ENCODE data around the gene LARGE1. TPM values are rescaled to one million over a fixed set of nuclear protein-coding genes. Genes with fewer than 3 reads are reported as not detected.
A peak's percentile ranks its signal among the peaks of the same experiment; 100 is the strongest.

Gene LARGE1
- total RNA-seq, 1 experiment from 2014 or later, result 5.8 TPM

DNA sequence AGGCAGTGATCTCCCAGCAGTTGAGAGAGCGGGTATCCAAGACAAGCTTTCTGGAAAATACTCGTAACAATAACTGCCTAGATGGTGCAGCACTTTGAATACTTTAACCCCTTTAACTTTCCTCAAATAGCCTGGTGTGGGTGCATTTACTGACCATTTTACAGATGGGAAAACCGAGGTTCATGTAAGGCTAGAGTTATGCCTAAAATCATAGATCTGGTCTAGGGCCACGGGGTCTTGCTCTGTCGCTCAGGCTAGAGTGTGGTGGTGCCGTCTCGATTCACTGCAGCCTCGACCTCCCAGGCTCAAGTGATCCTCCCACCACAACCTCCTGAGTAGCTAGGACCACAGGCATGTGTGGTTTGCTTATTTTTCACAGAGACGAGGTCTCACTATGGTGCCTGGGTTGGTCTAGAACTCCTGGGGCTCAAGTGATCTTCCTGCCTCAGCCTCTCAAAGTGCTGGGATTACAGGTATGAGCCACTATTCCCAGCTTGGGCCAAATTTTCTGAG lies 592.9 kb downstream of the LARGE1 start:
- Mint-ChIP-seq H3K27me3 (ENCODE audit: insufficient read depth, unreplicated experiment) (no peaks in the 10 kb centered on the region), H3K4me3 (ENCODE audit: unreplicated experiment) (no peak overlapping the region), H3K4me1 (ENCODE audit: low read depth, unreplicated experiment) (peaks cover 15% of the 10 kb centered on the region), H3K27ac (ENCODE audit: unreplicated experiment) (no peak overlapping the region), H3K9me3 (ENCODE audit: unreplicated experiment) (peaks cover 10% of the 10 kb centered on the region), H3K36me3 (ENCODE audit: insufficient read depth, unreplicated experiment) (peaks cover 5% of the 10 kb centered on the region)
- no peaks in the 10 kb centered on the region for H3K27me3 ChIP-seq (replicated peaks; ENCODE audit: control insufficient read depth, insufficient read depth, low read length)
- H3K36me3 ChIP-seq (ENCODE audit: control insufficient read depth, insufficient read depth, low read length), result no peaks in the 10 kb centered on the region
- TF ChIP-seq, protein P1, sequence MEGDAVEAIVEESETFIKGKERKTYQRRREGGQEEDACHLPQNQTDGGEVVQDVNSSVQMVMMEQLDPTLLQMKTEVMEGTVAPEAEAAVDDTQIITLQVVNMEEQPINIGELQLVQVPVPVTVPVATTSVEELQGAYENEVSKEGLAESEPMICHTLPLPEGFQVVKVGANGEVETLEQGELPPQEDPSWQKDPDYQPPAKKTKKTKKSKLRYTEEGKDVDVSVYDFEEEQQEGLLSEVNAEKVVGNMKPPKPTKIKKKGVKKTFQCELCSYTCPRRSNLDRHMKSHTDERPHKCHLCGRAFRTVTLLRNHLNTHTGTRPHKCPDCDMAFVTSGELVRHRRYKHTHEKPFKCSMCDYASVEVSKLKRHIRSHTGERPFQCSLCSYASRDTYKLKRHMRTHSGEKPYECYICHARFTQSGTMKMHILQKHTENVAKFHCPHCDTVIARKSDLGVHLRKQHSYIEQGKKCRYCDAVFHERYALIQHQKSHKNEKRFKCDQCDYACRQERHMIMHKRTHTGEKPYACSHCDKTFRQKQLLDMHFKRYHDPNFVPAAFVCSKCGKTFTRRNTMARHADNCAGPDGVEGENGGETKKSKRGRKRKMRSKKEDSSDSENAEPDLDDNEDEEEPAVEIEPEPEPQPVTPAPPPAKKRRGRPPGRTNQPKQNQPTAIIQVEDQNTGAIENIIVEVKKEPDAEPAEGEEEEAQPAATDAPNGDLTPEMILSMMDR (IDR thresholded peaks at IDR 0.05; ENCODE audit: insufficient read depth in 1 of 2, low read depth in 1 of 2, low read length in 1 of 2, severe bottlenecking in 1 of 2, unreplicated experiment in 1 of 2), result no peak
- H3K4me3 ChIP-seq (ENCODE audit: low read depth, low read length), result no peak overlapping the region
- POLR2A ChIA-PET, result no interaction called here
- peaks cover 13% of the 10 kb centered on the region for H3K4me1 ChIP-seq
- H3K9me3 ChIP-seq, result no peaks in the 10 kb centered on the region
- BruUV-seq (replicated peaks), result no TSS peak
- no peak for DNase-seq
- CTCF ChIA-PET, result no interaction called here
- intact Hi-C loops (cut with micrococcal nuclease; ENCODE audit: unreplicated experiment), result no loop called here

DNA sequence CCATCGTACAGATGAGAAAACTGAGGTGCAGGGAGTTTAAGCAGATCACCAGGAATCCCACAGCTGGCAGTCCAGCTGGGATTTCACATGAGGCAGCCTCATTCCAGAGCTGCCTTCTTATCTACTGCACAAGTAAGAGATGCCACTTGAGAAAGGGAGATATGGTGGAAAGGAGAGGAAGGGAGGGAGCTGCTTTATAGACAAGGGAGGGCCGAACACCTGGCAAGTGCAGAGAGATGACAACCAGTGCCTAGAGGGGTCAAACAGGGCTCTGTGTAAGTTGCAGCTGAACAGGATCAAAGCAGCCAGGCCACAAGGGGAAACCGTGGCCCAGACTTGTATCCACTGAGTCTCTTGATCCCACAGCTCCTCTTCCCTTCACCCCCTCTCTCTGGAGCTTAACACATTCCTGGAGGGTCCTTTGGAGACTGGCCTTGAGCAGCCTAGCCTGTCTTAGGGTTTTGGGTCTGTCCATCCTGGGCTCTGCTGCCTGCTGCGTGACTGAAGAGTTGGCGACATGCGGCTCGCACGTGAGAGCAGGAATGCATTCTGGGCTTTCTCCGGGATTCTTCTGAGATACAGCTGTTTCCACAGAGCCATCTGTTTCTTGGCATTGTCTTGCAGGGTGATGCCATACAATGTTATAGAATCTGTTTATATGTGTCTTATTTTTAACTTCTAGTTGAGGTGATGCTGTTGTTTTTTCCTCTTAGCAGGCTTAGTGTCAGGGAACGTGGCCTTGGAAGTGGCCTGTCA lies 593.6 kb downstream of the LARGE1 start:
- peak overlapping the region; percentile 27 for H3K27ac Mint-ChIP-seq (ENCODE audit: unreplicated experiment)

DNA sequence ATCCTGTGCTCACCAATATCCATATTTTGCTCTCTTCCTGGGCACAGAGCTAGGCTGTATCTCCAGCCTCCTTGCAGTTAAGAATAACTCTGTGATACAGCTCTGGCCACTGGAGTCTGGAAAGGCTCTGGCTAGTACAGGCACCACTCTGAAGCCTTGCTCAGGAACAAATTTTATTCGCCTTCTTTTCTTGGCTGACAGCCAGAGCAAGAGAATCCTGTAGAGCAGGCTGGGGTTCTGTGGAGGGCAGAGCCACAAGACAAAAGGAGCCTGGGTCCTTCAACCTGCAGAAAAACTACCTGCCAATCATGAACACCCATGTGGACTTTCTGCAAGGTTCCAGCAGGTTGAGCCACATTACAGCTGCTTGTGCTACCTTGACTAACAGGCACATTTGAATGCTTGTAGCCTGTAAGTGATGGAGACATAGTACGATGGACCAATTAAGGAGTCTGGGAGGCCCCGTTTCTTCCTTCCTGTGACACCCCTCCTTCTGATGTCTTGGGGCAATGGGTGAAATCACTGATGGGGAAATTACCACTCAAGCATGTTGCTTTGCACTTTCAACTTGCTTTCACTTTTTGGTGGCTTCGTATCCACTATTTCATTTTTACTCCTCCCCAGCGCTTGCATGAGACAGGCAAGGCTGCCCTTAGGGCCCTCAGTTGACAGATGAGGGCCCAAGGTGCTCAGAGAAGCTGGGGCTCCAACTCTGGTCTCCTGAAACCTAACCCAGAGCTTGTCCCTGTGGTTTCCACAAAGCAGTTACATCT lies 594.9 kb downstream of the LARGE1 start:
- Histone ChIP-seq H3K9me3 (no peaks in the 10 kb centered on the region), H3K36me3 (ENCODE audit: control insufficient read depth, insufficient read depth, low read length) (no peaks in the 10 kb centered on the region), H3K4me3 (ENCODE audit: low read depth, low read length) (no peak overlapping the region), H3K4me1 (peaks cover 13% of the 10 kb centered on the region), H3K27me3 (replicated peaks; ENCODE audit: control insufficient read depth, insufficient read depth, low read length) (no peaks in the 10 kb centered on the region)
- no peak overlapping the region for H3K4me3 Mint-ChIP-seq (ENCODE audit: unreplicated experiment)
- intact Hi-C loops (cut with micrococcal nuclease; ENCODE audit: unreplicated experiment), result no loop called here
- CTCF ChIA-PET, result interaction anchor here (0.6 kb wide), 1 partner anchor 23 kb away, joined by 3 read pairs; no protein-coding TSS in a partner anchor
- no peaks in the 10 kb centered on the region for H3K9me3 Mint-ChIP-seq (ENCODE audit: unreplicated experiment)
- no peak overlapping the region for H3K27ac Mint-ChIP-seq (ENCODE audit: unreplicated experiment)
- peaks cover 15% of the 10 kb centered on the region for H3K4me1 Mint-ChIP-seq (ENCODE audit: low read depth, unreplicated experiment)
- TF ChIP-seq, protein P1 (IDR thresholded peaks at IDR 0.05; ENCODE audit: insufficient read depth in 1 of 2, low read depth in 1 of 2, low read length in 1 of 2, severe bottlenecking in 1 of 2, unreplicated experiment in 1 of 2), result no peak
- BruUV-seq (replicated peaks), result no TSS peak
- peaks cover 5% of the 10 kb centered on the region for H3K36me3 Mint-ChIP-seq (ENCODE audit: insufficient read depth, unreplicated experiment)
- H3K27me3 Mint-ChIP-seq (ENCODE audit: insufficient read depth, unreplicated experiment), result no peaks in the 10 kb centered on the region
- no peak for DNase-seq
- POLR2A ChIA-PET, result no interaction called here

More for the DNA sequence above, 593.6 kb downstream of the LARGE1 start:
- TF ChIP-seq, protein P1 (IDR thresholded peaks at IDR 0.05; ENCODE audit: insufficient read depth in 1 of 2, low read depth in 1 of 2, low read length in 1 of 2, severe bottlenecking in 1 of 2, unreplicated experiment in 1 of 2), result no peak
- intact Hi-C loops (cut with micrococcal nuclease; ENCODE audit: unreplicated experiment), result no loop called here
- H3K36me3 ChIP-seq (ENCODE audit: control insufficient read depth, insufficient read depth, low read length), result no peaks in the 10 kb centered on the region
- Mint-ChIP-seq H3K4me1 (ENCODE audit: low read depth, unreplicated experiment) (peaks cover 15% of the 10 kb centered on the region), H3K36me3 (ENCODE audit: insufficient read depth, unreplicated experiment) (peaks cover 5% of the 10 kb centered on the region), H3K4me3 (ENCODE audit: unreplicated experiment) (no peak overlapping the region), H3K27me3 (ENCODE audit: insufficient read depth, unreplicated experiment) (no peaks in the 10 kb centered on the region), H3K9me3 (ENCODE audit: unreplicated experiment) (peaks cover 5% of the 10 kb centered on the region)
- H3K9me3 ChIP-seq, result no peaks in the 10 kb centered on the region
- no peaks in the 10 kb centered on the region for H3K27me3 ChIP-seq (replicated peaks; ENCODE audit: control insufficient read depth, insufficient read depth, low read length)
- BruUV-seq (replicated peaks), result no TSS peak
- DNase-seq, result no peak
- CTCF ChIA-PET, result no interaction called here
- H3K4me1 ChIP-seq, result peaks cover 13% of the 10 kb centered on the region
- POLR2A ChIA-PET, result no interaction called here
- no peak overlapping the region for H3K4me3 ChIP-seq (ENCODE audit: low read depth, low read length)
